BE2C (cell line): ENCODE data around the gene PROSER1.
A peak's percentile ranks its signal among the peaks of the same experiment; 100 is the strongest.

Source experiments
- DNase-seq: peaks from one replicate; pipeline ENCODE4 v3.0.0-alpha.2; 2020
- H3K27me3 ChIP-seq: fragments of 250-450 bp; sonication (Bioruptor Pico); 2 replicates; pipeline ENCODE4 v1.5.1; 2020; ENCODE audit warnings: mild to moderate bottlenecking
- H3K36me3 ChIP-seq: fragments of 250-450 bp; sonication (Bioruptor Pico); 2 replicates; pipeline ENCODE4 v1.5.1; 2020; ENCODE audit warnings: mild to moderate bottlenecking
- H3K4me1 ChIP-seq: fragments of 250-450 bp; sonication (Bioruptor Pico); 2 replicates; pipeline ENCODE4 v1.5.1; 2020
- H3K4me3 ChIP-seq: 2 replicates; pipeline ENCODE4 v1.5.1; 2011; ENCODE audit warnings: low read depth, low read length
- H3K9me3 ChIP-seq: fragments of 250-450 bp; sonication (Bioruptor Pico); 2 replicates; pipeline ENCODE4 v1.5.1; 2020
- TF ChIP-seq, protein P1 (sequence below): IDR thresholded peaks from 2 replicates; pipeline ENCODE4 v1.5.1; 2012; ENCODE audit warnings: mild to moderate bottlenecking, low read depth, low read length

Gene PROSER1

GRCh38 chr13:39023761-39024160 is 14.1 kb downstream of the PROSER1 start:
- Histone ChIP-seq H3K36me3 (peaks cover 67% of the 10 kb centered on the region), H3K27me3 (no peaks in the 10 kb centered on the region), H3K9me3 (no peaks in the 10 kb centered on the region), H3K4me3 (no peak overlapping the region), H3K4me1 (no peaks in the 10 kb centered on the region)
- no peak for DNase-seq
- TF ChIP-seq, protein P1, sequence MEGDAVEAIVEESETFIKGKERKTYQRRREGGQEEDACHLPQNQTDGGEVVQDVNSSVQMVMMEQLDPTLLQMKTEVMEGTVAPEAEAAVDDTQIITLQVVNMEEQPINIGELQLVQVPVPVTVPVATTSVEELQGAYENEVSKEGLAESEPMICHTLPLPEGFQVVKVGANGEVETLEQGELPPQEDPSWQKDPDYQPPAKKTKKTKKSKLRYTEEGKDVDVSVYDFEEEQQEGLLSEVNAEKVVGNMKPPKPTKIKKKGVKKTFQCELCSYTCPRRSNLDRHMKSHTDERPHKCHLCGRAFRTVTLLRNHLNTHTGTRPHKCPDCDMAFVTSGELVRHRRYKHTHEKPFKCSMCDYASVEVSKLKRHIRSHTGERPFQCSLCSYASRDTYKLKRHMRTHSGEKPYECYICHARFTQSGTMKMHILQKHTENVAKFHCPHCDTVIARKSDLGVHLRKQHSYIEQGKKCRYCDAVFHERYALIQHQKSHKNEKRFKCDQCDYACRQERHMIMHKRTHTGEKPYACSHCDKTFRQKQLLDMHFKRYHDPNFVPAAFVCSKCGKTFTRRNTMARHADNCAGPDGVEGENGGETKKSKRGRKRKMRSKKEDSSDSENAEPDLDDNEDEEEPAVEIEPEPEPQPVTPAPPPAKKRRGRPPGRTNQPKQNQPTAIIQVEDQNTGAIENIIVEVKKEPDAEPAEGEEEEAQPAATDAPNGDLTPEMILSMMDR: no peak

DNA sequence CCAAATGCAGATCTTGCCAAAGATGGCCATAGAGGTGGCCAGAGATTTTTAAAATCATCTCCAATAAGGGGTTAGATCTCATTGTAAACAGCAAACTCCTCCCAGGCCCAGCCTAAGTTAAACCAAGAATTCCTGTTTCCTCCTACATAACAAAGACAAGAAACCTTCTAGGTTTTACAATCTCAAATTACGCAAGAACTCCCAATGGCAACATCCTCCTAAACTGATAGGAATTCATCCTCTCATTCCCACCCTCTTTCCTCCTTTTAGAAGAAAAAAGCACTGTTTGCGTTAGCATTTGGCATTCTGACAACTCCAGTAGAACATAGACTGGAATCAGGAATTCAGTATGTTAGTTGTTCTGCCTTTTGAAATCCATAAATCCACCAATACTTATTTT is 14.6 kb downstream of the PROSER1 start:
- Histone ChIP-seq H3K4me3 (no peak overlapping the region), H3K9me3 (no peaks in the 10 kb centered on the region), H3K4me1 (no peaks in the 10 kb centered on the region), H3K27me3 (no peaks in the 10 kb centered on the region), H3K36me3 (peaks cover 67% of the 10 kb centered on the region)
- TF ChIP-seq, protein P1: no peak
- DNase-seq: no peak

DNA sequence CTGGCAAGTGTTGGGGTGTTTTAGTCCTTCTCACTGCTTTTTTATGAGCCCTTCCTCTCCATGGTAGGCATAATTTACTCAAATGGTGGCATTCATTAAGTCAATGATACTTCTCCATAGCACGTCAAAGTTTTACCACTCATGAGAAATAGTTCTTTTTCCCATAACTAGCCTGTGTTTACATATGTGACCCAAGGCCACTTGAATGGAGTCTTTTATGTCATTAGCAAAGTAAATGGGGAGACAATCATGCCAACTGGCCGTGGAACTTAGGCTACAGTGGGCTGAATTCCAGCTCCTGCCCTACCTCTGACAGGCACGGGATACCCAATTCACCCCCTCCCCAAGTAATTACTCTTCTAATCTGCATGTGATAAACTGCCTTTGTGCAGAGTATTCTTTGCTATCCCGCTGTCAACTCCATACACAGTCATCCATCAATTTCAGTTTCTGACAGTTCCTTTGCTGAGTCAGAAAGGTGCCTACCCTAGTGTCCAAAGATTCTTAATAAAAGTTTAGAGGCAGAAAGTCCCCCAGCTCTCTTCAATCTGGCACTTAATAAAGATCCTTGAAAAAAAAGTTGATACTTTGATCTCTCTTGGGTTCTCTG is 16.9 kb downstream of the PROSER1 start:
- Histone ChIP-seq H3K4me1 (no peaks in the 10 kb centered on the region), H3K9me3 (no peaks in the 10 kb centered on the region), H3K36me3 (peaks cover 63% of the 10 kb centered on the region), H3K4me3 (no peak overlapping the region), H3K27me3 (no peaks in the 10 kb centered on the region)
- DNase-seq: no peak
- TF ChIP-seq, protein P1: no peak

- H3K36me3 ChIP-seq: peaks cover 67% of the 10 kb centered on the region
- TF ChIP-seq, protein P1: peak; percentile 82
Observed at GRCh38 chr13:39016787-39017186, 21.1 kb downstream of the PROSER1 start.

GRCh38 chr13:39016087-39016486 is 21.8 kb downstream of the PROSER1 start:
- Histone ChIP-seq H3K4me3 (no peak overlapping the region), H3K4me1 (no peaks in the 10 kb centered on the region), H3K27me3 (no peaks in the 10 kb centered on the region), H3K36me3 (peaks cover 67% of the 10 kb centered on the region), H3K9me3 (no peaks in the 10 kb centered on the region)
- DNase-seq: no peak
- TF ChIP-seq, protein P1: no peak

More at GRCh38 chr13:39016787-39017186, 21.1 kb downstream of the PROSER1 start:
- no peaks in the 10 kb centered on the region for H3K9me3 ChIP-seq
- H3K27me3 ChIP-seq: no peaks in the 10 kb centered on the region
- no peaks in the 10 kb centered on the region for H3K4me1 ChIP-seq
- DNase-seq: peak; percentile 22
- H3K4me3 ChIP-seq: no peak overlapping the region

DNA sequence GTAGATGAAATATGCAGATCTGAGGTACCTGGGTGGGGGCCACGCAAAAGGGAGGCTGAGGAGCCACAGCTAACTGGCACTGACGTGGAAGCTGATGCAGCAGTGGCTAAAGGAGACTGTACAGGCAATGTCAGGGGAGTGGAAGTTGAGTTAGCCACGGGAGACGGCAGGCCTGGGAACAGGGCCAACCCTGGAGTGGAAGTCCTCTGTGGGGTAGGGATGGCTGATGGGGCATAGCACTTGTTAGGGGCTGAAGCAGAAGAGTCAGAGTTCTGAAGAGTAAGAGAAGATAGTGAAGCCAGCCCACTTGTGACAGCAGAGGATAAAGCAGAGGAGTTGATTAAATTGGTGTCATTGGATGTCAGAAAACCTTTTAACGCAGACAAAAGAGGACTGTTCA is 24.4 kb downstream of the PROSER1 start:
- TF ChIP-seq, protein P1: no peak
- H3K4me3 ChIP-seq: no peak overlapping the region
- H3K9me3 ChIP-seq: no peaks in the 10 kb centered on the region
- no peaks in the 10 kb centered on the region for H3K4me1 ChIP-seq
- no peaks in the 10 kb centered on the region for H3K27me3 ChIP-seq
- DNase-seq: no peak
- H3K36me3 ChIP-seq: peaks cover 78% of the 10 kb centered on the region
